ENCODE results near the gene PPT2.

PPT2 gene

DNA sequence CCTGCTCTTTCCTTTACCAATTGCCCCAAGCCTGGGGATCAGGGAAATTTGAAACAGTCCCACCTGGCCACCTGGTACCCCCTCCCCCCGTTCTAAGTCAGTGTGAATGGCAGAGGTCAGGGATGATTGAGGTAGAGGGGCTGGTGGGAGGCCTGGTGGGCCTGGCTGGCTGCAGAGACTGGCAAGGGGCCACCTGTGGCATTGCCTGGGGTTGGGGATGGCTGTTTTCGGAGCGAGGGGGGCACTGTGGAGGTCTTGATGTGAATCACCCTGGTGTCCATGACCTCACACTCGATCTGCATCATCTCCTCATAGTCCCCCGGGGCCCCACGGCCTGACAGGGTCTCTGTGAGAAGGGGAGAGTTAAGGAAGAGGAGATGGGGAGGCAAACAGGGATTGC lies 38.3 kb upstream of the PPT2 start:
- TF ChIP-seq, protein P1, sequence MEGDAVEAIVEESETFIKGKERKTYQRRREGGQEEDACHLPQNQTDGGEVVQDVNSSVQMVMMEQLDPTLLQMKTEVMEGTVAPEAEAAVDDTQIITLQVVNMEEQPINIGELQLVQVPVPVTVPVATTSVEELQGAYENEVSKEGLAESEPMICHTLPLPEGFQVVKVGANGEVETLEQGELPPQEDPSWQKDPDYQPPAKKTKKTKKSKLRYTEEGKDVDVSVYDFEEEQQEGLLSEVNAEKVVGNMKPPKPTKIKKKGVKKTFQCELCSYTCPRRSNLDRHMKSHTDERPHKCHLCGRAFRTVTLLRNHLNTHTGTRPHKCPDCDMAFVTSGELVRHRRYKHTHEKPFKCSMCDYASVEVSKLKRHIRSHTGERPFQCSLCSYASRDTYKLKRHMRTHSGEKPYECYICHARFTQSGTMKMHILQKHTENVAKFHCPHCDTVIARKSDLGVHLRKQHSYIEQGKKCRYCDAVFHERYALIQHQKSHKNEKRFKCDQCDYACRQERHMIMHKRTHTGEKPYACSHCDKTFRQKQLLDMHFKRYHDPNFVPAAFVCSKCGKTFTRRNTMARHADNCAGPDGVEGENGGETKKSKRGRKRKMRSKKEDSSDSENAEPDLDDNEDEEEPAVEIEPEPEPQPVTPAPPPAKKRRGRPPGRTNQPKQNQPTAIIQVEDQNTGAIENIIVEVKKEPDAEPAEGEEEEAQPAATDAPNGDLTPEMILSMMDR (conservative IDR thresholded peaks at IDR 0.05; ENCODE audit: control insufficient read depth, insufficient read depth, low read depth, low read length) = no peak
- no peak overlapping the region for H3K4me3 ChIP-seq (ENCODE audit: control insufficient read depth, low read depth, low read length)
- no peak for DNase-seq (ENCODE audit: low read depth)

GRCh38 chr6:32116674-32117073 lies 37.3 kb upstream of the PPT2 start:
- no peak overlapping the region for H3K4me3 ChIP-seq (ENCODE audit: control insufficient read depth, low read depth, low read length)
- DNase-seq (ENCODE audit: low read depth) = no peak

DNA sequence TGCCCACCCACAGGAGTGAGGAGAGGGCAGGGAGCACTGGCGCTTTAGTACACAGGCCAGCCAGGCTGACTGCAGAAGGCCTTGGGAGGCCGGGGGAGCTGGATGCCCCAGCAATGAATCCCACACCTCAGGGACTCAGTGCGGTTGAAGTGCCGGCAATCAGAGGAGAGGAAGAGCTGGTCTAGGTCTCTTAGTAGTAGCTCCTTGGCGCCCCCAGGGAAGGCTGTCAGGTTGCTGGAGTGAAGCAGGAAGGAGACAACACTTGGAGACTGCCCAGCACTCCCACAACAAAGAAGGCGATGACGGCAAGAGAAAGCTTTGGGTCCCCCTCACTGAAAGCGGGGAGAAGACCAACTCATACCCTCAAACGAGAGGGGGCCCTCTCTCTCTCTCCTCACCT lies 36.5 kb upstream of the PPT2 start:
- TF ChIP-seq, protein P1 (conservative IDR thresholded peaks at IDR 0.05; ENCODE audit: control insufficient read depth, insufficient read depth, low read depth, low read length) = no peak
- DNase-seq (ENCODE audit: low read depth) = no peak
- no peak overlapping the region for H3K4me3 ChIP-seq (ENCODE audit: control insufficient read depth, low read depth, low read length)

More at GRCh38 chr6:32116674-32117073, 37.3 kb upstream of the PPT2 start:
- TF ChIP-seq, protein P1 (conservative IDR thresholded peaks at IDR 0.05; ENCODE audit: control insufficient read depth, insufficient read depth, low read depth, low read length) = peak; percentile 41

DNA sequence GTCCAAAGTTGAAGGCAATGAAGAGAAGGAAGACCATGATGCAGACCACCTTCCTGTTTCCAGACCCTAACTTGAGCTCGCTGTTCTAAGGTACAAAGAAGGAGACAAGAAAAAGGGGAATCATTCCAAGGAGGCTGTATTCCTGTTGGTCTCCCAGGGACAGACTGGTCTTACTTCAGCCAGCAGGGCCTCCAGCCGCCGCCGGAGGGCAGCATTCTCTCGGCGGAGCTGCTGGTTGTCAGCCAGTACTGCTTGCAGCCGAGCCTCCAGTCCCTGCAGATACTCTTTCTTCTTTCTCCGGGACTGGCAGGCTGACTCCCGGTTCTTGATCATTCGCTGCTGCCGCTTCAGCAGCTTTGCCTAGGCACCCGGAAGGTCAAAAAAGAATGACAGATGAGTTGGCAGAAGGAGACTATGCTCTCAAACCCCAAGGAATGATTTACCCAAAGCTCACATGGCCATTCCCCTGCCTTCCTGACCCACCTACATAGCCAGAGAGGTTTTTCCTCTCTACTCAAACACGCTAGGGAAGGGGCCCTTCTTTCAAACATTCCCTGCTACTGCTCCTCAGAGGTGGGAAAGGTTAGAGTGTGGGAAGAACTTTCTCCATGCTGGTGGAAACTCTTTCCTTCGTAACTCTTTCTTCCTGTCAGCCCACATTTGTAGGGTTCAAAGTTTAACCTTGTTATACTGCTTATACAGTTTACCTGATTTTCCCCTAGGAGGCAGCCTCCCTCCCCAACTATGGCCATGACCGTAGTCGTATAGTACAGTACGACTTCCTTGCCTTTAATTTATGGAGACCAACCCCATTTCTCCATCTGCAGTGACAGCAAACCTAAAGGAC lies 34.9 kb upstream of the PPT2 start:
- DNase-seq (ENCODE audit: low read depth) = peak; percentile 85
- TF ChIP-seq, protein P1 (conservative IDR thresholded peaks at IDR 0.05; ENCODE audit: control insufficient read depth, insufficient read depth, low read depth, low read length) = peak; percentile 94
- H3K4me3 ChIP-seq (ENCODE audit: control insufficient read depth, low read depth, low read length) = no peak overlapping the region

GRCh38 chr6:32120573-32121059 lies 33.3 kb upstream of the PPT2 start:
- no peak for DNase-seq (ENCODE audit: low read depth)
- no peak overlapping the region for H3K4me3 ChIP-seq (ENCODE audit: control insufficient read depth, low read depth, low read length)

GRCh38 chr6:32123681-32124080 lies 30.3 kb upstream of the PPT2 start:
- no peak overlapping the region for H3K4me3 ChIP-seq (ENCODE audit: control insufficient read depth, low read depth, low read length)
- no peak for DNase-seq (ENCODE audit: low read depth)
- TF ChIP-seq, protein P1 (conservative IDR thresholded peaks at IDR 0.05; ENCODE audit: control insufficient read depth, insufficient read depth, low read depth, low read length) = no peak

More at GRCh38 chr6:32120573-32121059, 33.3 kb upstream of the PPT2 start:
- TF ChIP-seq, protein P1 (conservative IDR thresholded peaks at IDR 0.05; ENCODE audit: control insufficient read depth, insufficient read depth, low read depth, low read length) = no peak
